ENCODE measurements around the gene TEX264.

GRCh38 chr3:51706021-51706485, 35.0 kb downstream of the TEX264 start:
- TF ChIP-seq, protein P1, sequence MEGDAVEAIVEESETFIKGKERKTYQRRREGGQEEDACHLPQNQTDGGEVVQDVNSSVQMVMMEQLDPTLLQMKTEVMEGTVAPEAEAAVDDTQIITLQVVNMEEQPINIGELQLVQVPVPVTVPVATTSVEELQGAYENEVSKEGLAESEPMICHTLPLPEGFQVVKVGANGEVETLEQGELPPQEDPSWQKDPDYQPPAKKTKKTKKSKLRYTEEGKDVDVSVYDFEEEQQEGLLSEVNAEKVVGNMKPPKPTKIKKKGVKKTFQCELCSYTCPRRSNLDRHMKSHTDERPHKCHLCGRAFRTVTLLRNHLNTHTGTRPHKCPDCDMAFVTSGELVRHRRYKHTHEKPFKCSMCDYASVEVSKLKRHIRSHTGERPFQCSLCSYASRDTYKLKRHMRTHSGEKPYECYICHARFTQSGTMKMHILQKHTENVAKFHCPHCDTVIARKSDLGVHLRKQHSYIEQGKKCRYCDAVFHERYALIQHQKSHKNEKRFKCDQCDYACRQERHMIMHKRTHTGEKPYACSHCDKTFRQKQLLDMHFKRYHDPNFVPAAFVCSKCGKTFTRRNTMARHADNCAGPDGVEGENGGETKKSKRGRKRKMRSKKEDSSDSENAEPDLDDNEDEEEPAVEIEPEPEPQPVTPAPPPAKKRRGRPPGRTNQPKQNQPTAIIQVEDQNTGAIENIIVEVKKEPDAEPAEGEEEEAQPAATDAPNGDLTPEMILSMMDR (conservative IDR thresholded peaks at IDR 0.05; ENCODE audit: low read depth in 2 of 2), result no peak
- TF ChIP-seq EZH2phosphoT487 (IDR thresholded peaks at IDR 0.05; ENCODE audit: unreplicated experiment), result no peak
- TF ChIP-seq EZH2 (IDR thresholded peaks at IDR 0.05; ENCODE audit: low read depth, unreplicated experiment), result no peak
- no peak for TF ChIP-seq POLR2AphosphoS5 (IDR thresholded peaks at IDR 0.05; ENCODE audit: low read depth)
- TF ChIP-seq ETS1 (IDR thresholded peaks at IDR 0.05), result no peak
- TF ChIP-seq, protein P2, sequence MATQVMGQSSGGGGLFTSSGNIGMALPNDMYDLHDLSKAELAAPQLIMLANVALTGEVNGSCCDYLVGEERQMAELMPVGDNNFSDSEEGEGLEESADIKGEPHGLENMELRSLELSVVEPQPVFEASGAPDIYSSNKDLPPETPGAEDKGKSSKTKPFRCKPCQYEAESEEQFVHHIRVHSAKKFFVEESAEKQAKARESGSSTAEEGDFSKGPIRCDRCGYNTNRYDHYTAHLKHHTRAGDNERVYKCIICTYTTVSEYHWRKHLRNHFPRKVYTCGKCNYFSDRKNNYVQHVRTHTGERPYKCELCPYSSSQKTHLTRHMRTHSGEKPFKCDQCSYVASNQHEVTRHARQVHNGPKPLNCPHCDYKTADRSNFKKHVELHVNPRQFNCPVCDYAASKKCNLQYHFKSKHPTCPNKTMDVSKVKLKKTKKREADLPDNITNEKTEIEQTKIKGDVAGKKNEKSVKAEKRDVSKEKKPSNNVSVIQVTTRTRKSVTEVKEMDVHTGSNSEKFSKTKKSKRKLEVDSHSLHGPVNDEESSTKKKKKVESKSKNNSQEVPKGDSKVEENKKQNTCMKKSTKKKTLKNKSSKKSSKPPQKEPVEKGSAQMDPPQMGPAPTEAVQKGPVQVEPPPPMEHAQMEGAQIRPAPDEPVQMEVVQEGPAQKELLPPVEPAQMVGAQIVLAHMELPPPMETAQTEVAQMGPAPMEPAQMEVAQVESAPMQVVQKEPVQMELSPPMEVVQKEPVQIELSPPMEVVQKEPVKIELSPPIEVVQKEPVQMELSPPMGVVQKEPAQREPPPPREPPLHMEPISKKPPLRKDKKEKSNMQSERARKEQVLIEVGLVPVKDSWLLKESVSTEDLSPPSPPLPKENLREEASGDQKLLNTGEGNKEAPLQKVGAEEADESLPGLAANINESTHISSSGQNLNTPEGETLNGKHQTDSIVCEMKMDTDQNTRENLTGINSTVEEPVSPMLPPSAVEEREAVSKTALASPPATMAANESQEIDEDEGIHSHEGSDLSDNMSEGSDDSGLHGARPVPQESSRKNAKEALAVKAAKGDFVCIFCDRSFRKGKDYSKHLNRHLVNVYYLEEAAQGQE (IDR thresholded peaks at IDR 0.05; ENCODE audit: unreplicated experiment), result no peak
- TF ChIP-seq JUNB (IDR thresholded peaks at IDR 0.05; ENCODE audit: unreplicated experiment), result no peak
- no peak for TF ChIP-seq ZNF331 (CRISPR knock-in tag; IDR thresholded peaks at IDR 0.05; ENCODE audit: low read depth)
- TF ChIP-seq CREB1 (CRISPR knock-in tag; IDR thresholded peaks at IDR 0.05; ENCODE audit: low read depth), result no peak
- no peak for TF ChIP-seq NANOG (IDR thresholded peaks at IDR 0.05; ENCODE audit: borderline replicate concordance)
- TF ChIP-seq ZNF114 (CRISPR knock-in tag; IDR thresholded peaks at IDR 0.05), result no peak
- no peak for TF ChIP-seq ZNF462 (CRISPR knock-in tag; IDR thresholded peaks at IDR 0.05)

All from GM23338 (cell line).